ENCODE data around the gene LRP11. TPM values are rescaled to one million over a fixed set of nuclear protein-coding genes. Genes with fewer than 3 reads are reported as not detected.

Gene LRP11
- total RNA-seq, 1 donor: 97.2 TPM

DNA sequence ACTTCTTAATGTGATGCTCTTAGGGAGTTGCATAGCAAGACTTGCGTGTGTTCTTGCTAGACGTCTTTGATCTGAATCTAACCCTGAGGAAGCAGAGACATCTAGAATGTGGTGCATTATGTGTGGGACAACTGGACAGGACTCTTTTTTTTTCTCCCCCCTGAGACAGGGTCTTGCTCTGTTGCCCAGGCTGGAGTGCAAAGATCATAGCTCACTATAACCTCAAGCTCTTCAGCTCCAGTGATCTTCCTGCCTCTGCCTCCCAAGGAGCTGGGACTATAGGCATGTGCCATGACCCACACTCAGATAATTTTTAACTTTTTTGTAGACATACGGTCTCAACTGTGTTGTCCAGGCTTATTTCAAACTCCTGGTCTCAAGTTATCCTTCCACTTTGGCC lies 80.6 kb downstream of the LRP11 start:
- TF ChIP-seq, protein P1, sequence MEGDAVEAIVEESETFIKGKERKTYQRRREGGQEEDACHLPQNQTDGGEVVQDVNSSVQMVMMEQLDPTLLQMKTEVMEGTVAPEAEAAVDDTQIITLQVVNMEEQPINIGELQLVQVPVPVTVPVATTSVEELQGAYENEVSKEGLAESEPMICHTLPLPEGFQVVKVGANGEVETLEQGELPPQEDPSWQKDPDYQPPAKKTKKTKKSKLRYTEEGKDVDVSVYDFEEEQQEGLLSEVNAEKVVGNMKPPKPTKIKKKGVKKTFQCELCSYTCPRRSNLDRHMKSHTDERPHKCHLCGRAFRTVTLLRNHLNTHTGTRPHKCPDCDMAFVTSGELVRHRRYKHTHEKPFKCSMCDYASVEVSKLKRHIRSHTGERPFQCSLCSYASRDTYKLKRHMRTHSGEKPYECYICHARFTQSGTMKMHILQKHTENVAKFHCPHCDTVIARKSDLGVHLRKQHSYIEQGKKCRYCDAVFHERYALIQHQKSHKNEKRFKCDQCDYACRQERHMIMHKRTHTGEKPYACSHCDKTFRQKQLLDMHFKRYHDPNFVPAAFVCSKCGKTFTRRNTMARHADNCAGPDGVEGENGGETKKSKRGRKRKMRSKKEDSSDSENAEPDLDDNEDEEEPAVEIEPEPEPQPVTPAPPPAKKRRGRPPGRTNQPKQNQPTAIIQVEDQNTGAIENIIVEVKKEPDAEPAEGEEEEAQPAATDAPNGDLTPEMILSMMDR (IDR thresholded peaks at IDR 0.05; ENCODE audit: insufficient read depth, low read depth, low read length): no peak
- H3K4me3 ChIP-seq (ENCODE audit: low read depth, low read length): no peak overlapping the region

DNA sequence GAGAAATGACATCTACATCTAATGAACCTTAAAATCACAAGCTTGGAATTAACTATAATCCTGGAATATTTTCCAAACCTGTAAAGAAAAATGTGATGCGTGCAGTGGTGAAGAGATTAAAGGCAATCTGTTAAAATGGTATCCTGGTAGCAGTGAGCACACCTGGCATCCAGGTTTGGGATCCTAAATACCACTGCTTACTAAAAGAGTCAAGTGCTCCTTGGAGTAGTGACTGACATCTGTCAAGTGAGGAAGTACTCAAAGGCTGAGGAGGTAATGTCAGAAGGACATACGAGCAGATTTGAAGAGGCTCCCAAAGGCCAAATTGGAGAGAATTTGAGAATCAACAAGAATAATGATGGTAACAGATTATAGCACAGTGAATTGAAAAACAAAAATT lies 81.8 kb downstream of the LRP11 start:
- H3K4me3 ChIP-seq (ENCODE audit: low read depth, low read length): no peak overlapping the region
- TF ChIP-seq, protein P1 (IDR thresholded peaks at IDR 0.05; ENCODE audit: insufficient read depth, low read depth, low read length): no peak
- DNase-seq (ENCODE audit: low read depth): no peak

More for the DNA sequence above, 80.6 kb downstream of the LRP11 start:
- no peak for DNase-seq (ENCODE audit: low read depth)

DNA sequence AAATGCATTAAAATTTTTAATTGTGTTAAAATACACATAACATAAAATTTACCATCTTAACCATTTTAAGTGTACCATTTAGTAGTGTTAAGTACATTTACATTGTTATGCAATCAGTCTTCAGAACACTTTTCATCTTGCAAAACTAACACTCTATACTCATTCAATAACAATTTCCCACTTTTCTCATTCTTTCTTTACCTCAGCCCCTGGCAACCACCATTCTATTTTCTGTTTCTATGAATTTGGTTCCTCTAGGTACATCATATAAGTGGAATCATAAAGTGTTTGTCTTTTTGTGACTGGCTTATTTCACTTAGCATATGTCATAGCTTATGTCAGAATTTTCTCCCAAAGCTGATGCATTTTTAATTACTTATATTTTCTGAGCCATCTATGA lies 82.4 kb downstream of the LRP11 start:
- TF ChIP-seq, protein P1 (IDR thresholded peaks at IDR 0.05; ENCODE audit: insufficient read depth, low read depth, low read length): no peak
- no peak overlapping the region for H3K4me3 ChIP-seq (ENCODE audit: low read depth, low read length)
- no peak for DNase-seq (ENCODE audit: low read depth)

DNA sequence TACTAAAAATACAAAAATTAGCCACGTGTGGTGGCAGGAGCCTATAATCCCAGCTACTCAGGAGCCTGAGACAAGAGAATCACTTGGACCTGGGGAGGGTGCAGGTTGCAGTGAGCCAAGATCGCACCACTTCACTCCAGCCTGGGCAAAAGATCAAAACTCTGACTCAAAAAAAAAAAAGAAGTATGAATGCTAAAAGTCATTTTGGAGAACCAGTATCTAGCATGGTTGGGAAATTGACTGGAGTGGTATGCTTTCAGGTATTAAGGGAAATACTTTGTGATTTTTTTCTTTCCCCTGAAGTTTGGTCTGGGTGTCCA lies 84.6 kb downstream of the LRP11 start:
- no peak for DNase-seq (ENCODE audit: low read depth)
- TF ChIP-seq, protein P1 (IDR thresholded peaks at IDR 0.05; ENCODE audit: insufficient read depth, low read depth, low read length): no peak
- H3K4me3 ChIP-seq (ENCODE audit: low read depth, low read length): no peak overlapping the region

DNA sequence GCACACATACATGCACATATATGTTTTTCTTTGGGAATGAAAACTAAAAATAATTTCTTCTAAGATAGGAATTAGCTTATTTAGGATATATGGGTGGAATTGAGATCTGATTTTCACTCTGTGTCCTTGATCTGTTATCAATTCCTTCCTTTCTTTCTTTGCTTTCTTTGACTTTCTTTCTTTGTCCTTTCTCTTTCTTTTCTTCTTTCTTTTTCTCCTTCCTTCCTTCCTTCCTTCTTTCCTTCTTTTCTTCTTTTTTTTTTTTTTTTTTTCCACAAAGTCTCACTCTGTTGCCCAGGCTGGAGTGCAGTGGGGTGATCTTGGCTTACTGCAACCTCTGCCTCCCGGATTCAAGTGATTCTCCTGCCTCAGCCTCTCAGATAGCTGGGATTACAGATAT lies 86.5 kb downstream of the LRP11 start:
- no peak for DNase-seq (ENCODE audit: low read depth)
- TF ChIP-seq, protein P1 (IDR thresholded peaks at IDR 0.05; ENCODE audit: insufficient read depth, low read depth, low read length): no peak
- H3K4me3 ChIP-seq (ENCODE audit: low read depth, low read length): no peak overlapping the region

DNA sequence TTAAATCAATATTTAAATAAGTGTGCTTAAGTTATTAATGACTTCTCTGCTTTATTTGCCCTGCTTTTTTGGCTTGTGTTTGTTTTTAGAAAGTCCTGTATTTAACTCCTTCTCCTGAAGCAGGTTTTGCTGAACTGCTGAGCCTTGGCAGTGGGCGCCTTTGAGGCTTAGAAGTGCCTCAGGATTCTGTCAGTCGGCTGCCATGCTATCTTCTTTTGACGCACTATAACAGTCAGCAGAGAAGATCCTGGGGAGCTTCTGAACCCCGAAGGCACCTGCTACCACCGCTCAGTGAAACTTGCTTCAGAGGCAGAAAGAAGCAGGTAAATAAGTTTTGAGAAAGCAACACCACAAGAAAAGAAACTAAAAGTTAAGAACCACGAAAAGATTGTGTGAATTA lies 92.2 kb downstream of the LRP11 start:
- TF ChIP-seq, protein P1 (IDR thresholded peaks at IDR 0.05; ENCODE audit: insufficient read depth, low read depth, low read length): no peak
- no peak for DNase-seq (ENCODE audit: low read depth)
- H3K4me3 ChIP-seq (ENCODE audit: low read depth, low read length): no peak overlapping the region

DNA sequence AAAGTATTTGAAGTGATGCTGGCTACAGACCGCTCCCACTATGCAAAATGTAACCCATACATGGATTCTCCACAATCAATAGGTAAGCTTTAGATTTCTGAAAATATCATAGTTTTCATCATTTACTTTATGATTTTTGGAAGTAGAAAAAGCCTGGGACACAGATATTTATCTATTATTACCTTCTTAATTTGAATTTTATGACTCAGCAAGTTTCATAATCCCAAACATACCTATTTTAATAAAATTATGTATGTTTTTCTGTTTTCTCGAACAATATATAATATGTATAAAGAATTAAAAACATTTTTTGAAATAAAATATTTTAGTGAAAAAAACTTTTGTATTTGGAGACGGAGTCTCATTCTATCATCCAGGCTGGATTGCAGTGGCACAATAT lies 93.0 kb downstream of the LRP11 start:
- DNase-seq (ENCODE audit: low read depth): no peak
- TF ChIP-seq, protein P1 (IDR thresholded peaks at IDR 0.05; ENCODE audit: insufficient read depth, low read depth, low read length): no peak
- H3K4me3 ChIP-seq (ENCODE audit: low read depth, low read length): no peak overlapping the region
